DMS 273 (cell line): ENCODE results near the gene FTCDNL1.

ENCODE experiments used
- DNase-seq: peaks from one replicate; lab custom pipeline; 2025; ENCODE audit not compliant: unreplicated experiment; lab: John Stamatoyannopoulos, UW

Gene FTCDNL1

DNA sequence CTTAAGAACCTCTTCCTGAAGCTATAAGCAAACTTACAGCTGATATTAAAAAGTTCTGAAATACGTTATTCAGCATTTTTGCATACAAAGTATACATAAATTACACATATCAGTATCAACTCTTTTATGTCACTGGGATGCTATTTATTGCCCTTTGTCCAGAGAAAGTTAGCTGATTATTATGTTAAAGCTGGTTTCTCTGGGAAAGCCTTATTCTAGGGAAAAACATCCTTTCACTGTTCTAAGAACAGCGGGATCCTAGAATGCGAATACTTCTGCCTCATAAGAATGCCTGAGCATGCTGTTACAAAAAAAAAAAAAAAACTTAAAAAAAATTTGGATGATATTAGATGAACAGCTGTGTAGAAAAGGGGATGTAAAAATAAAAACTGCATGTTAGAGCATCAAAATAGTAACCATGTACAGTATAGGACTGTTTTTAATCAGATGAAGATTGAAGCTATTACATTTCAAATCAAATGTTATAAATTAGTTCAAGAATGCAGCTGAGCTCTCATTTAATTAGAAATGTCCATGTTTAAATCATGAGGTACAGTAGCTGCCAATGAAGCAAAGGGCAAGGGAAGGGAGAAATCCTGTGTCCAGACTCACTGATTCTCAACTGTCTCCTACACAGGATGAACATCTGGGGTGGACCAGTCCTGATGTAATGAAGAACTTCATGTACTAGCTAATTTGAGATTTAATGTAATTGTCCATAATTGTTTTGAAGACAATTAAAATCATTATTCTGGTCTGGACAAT lies 8.2 kb downstream of the FTCDNL1 start:
- DNase-seq = no peak

DNA sequence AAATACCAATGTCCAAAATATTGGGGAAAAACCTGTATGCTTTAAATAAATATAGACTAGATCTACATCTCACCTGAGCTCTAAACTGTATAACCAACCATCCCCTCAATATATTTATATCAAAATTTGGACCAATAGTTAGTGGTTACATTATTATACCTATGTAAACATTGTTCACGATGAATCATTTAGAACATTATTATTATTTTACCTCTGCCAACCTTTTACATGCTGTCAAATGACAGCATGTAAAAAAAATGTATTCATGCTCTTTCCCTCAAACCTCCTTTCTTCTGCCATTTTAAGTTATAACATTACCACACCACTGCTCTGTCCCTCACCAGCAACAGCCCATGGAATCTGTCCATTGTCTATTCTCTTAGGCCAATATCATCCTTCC lies 9.6 kb downstream of the FTCDNL1 start:
- no peak for DNase-seq

- DNase-seq = no peak
These were observed 12.6 kb downstream of the FTCDNL1 start for GRCh38 chr2:199838399-199838798.

- DNase-seq = no peak
These were observed 14.0 kb downstream of the FTCDNL1 start for GRCh38 chr2:199836943-199837342.

- no peak for DNase-seq
These were observed 17.5 kb downstream of the FTCDNL1 start for GRCh38 chr2:199833525-199833924.

- no peak for DNase-seq
These were observed 20.5 kb downstream of the FTCDNL1 start for GRCh38 chr2:199830531-199830930.

DNA sequence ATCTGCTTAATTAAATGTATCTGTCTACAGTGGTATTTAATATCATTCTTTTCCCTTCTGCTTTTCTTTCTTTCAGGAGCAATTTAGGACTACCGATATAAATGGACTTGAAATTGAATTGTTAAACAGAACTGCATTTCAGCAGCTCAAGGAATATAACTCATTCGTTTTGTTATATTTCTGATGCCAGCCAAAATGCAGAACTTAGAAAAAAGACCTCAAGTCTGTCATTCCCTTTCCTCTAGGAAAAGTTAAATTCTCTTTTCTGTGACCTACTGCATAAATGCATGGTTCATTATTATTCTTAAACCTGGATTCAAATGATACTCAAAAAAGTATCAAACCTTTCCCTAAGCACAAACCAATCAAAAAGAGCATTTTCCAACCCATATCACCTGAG lies 21.4 kb downstream of the FTCDNL1 start:
- no peak for DNase-seq

DNA sequence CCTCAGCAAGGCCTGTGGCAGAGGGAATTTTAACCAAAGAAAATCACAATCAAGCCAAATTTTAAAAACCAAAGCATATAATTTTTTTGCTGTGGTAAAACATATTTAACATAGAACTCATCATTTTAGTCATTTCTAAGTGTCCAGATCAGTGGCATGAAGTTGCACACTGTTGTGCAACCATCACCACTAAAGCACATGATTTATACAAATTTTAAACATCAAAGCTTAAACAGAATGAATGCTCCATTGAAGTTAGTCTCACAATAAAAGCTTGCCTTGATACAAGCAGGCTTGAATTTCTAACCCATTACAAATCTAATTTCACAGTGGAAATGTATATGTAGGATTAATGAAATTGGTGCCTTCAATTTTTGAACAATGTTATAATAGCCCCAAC lies 31.2 kb downstream of the FTCDNL1 start:
- no peak for DNase-seq

- DNase-seq = no peak
These were observed 32.2 kb downstream of the FTCDNL1 start for GRCh38 chr2:199818754-199819153.

- DNase-seq = no peak
These were observed 33.0 kb downstream of the FTCDNL1 start for GRCh38 chr2:199818026-199818425.

- DNase-seq = no peak
These were observed 36.2 kb downstream of the FTCDNL1 start for GRCh38 chr2:199814817-199815211.

DNA sequence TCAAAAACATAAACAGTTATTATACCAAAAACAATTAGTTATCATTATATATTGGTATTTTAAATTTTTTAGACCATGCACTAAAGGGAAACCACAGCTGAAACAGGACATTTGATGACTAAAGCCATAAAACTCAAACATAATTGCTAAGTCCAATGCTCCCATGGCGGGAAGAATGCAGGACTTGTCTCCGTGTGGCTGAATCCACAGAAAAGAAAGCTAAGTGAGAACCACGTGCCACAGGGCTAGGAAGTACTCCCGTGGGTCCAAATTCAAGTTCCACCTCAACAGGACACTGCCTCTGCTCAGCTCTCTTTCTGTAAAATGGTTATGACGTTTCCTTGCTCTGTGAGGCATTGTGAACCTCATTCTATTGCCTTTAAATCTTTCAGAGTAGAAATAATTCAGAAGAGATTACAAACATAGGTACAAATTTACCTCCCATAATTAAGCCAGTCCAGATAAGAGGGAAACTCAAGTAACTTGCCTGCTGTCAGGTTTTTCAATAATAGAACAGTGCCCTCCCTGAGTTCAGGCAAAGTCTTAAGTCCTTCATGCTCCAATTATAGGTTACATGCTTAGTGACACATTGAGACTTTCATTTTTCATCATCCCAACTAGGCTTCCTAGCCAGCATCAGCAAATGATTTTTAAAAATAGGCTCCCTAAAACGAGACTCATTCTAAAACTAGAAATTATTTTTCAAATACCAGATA lies 36.7 kb downstream of the FTCDNL1 start:
- DNase-seq = no peak

GRCh38 chr2:199812493-199812892 lies 38.5 kb downstream of the FTCDNL1 start:
- DNase-seq = no peak

DNA sequence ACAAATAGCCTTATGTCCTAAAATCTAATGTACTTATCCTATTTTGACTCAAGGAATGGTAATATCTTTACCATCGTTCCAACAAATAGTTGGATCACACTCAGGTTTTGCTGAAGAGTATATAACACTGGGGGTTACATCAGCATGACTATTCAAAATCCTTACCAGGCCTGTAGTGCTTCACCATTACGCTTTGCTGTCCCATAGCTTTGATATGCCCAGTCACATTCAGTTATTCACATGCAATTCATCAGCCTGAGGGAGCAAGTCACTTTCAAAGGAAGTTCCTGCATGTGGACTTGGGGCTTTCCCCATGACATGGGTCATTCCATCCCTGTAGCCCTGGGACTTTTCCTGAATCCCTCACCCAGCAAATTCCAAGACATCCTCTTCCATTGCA lies 39.6 kb downstream of the FTCDNL1 start:
- DNase-seq = no peak

DNA sequence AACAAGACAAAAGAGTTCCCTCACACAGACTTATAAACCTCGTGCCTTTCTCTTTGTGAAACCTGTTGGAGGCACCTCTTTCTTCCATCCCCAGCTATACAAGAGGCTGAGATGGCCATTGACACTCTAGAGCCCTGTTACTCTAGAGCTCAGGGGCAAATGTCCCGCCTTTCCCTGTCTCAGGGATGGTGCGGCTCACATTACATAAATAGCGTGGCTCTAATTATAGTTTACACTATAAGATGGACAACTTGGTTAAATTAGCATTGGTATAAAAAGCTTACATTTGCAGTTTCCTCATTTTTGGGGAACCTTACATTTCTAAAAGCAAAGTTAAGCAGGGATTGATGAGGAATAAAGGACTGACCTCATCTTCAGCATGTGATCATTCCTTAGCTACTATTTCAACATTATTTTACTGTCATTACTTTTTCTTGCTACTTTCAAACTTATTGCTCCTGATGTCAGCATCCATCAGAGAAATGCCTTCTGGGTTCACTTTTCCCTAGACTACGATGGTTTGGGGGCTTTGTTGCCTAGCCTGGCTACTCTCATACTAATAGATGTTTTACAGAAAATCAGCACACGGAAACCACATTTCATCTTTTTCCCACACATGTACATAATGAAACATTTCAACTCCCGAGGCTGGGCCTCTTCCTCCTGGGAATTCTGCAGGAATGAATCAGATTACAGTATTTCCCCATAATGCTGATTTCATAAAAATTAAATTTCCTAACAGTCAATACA lies 40.4 kb downstream of the FTCDNL1 start:
- DNase-seq = no peak

- no peak for DNase-seq
These were observed 43.0 kb downstream of the FTCDNL1 start for GRCh38 chr2:199807966-199808365.

GRCh38 chr2:199806179-199806578 lies 44.8 kb downstream of the FTCDNL1 start:
- DNase-seq = no peak

DNA sequence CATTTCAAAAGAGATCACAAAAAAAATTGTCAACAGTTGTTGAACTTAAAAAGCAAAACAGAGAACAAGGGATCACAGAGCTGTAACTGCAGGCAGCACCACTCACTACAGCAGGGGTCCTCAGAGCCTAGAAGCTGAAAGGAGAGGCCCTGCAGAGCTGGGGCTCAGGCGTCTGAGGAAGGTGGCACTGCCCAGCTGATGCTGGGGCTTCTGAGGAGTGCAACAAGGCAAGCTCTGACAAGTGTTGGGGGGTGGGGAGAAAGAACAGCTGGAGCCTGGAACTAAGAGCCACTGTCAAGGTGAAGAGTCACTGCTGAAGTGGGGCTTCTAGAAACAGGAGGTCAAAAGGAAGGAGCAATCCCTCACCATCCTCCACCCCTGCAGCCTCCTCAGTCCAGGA lies 46.2 kb downstream of the FTCDNL1 start:
- peak; percentile 30 for DNase-seq

DNA sequence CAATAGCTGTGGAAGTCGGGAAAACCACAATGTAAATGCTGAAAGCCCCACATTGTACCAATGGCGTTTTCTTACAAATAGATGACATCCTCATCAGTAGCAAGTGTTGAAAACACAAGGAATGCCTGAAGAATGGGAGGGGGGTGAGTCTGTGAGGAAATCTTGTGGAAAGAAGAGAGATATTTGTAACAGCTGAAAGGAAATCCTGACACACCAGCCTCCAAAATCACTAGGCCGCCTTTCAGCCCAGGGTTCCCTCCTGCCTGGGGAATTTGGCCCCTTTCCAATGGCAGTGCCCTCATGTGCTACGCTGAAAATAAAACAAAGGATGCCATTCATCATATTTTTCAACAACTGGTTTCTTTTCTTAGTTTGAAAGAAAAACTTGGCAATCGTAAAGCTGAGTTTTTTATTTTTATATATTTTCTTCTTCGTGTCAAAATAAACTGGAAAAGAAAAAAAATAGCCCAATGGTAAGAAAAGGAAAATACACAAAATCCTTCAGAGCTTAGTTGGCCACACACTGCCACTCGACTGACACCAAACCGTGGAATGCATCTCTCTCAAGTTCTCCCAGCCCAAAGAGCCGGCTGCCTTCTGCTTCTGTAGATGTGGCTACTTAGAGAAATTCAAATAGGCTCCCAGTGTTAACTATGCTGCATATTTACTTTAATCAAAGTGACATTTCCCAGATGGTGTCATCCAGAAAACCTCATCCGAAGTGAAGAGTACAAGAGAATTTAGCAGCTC lies 52.0 kb downstream of the FTCDNL1 start:
- peak; percentile 35 for DNase-seq

GRCh38 chr2:199797431-199798403 lies 53.3 kb downstream of the FTCDNL1 start:
- peak; percentile 60 for DNase-seq
